ENCODE data around the gene TNNT3.
A peak's percentile ranks its signal among the peaks of the same experiment; 100 is the strongest.
"Not testable (repeated sequence)": the region's sequence is repeated elsewhere in the genome, so short reads cannot be mapped to it uniquely, and the experiment has no call there.

Gene TNNT3

DNA sequence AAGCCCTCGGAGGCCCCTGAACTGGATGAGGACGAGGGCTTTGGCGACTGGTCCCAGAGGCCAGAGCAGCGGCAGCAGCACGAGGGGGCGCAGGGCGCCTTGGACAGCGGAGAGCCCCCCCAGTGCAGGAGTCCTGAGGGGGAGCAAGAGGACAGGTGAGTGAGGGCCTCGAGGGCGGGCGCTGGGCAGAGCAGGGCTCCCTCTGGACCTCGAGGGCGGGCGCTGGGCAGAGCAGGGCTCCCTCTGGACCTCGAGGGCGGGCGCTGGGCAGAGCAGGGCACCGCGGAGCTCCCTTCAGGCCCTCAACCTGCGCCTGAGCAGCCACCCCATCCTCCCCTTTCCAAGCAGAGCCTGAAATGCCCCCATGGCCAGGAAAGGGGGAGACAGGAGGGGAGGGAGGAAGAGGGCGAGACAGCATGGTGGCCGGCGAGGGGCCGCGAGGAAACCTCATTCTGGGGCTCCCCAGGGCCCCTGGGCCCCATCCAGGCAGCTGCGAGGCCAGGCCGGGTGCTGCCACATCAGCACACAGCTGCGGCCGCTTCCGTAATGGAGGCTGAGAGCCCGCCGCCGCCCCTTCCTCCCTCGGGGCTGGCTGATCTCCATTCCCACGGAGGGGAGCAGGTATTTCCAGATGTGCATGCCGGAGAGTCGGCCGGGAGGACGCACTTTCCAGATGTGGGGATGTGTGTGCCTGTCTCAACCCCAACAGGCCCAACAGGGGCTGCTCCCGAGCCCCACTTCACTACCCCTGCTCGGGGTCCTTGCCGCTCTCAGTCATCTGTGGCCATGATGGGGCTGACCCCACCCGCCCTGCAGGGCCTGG, 37.9 kb upstream of the TNNT3 start:
- no peak for DNase-seq

DNA sequence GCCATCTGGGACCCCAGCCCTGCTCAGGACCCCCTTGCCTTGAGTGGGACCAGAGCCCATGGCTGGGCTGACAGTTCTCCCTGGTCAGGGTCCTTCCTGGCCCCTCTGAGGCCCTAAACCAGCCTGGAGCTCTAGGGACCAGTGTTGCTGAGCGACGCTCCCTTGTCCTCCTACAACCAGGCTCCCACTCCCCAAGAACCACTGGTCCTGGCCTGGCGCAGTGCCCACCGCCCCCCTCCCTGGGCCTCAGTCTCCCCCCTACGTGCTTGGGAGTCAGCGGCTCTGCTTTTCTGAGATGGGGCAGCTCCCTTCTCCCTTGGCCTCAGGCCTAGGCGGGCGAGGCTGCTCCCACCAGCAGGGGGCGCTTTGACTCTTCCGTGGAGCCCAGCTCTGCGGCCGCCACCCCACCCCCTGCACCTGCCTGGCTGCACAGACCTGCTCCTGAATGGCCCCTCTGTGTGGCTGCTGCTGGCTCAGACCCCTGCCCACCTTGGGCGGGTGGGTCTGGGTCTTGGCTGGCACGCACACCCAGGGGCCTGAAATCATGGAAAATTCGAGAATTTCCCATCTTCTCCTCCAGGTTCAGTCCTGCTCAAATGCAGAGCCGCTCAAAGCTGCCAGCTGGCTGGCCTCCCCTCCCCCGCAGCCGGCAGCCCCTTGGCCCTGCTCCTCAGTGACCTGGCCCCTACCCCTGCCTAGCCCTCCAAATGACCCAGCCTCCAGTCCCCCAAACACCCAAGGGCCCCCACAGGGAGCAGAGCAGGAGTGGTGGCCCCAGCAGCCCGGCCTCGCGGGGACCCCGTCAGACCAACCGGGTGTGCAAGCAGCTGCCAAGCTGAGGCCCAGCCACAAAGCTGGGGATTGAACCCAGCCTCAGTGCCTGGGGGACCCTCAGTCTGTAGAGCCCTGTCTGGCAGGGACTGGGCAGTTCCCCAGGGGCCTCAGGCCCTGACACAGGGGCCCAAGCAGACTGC, 37.0 kb upstream of the TNNT3 start:
- peak; percentile 80 for DNase-seq

DNA sequence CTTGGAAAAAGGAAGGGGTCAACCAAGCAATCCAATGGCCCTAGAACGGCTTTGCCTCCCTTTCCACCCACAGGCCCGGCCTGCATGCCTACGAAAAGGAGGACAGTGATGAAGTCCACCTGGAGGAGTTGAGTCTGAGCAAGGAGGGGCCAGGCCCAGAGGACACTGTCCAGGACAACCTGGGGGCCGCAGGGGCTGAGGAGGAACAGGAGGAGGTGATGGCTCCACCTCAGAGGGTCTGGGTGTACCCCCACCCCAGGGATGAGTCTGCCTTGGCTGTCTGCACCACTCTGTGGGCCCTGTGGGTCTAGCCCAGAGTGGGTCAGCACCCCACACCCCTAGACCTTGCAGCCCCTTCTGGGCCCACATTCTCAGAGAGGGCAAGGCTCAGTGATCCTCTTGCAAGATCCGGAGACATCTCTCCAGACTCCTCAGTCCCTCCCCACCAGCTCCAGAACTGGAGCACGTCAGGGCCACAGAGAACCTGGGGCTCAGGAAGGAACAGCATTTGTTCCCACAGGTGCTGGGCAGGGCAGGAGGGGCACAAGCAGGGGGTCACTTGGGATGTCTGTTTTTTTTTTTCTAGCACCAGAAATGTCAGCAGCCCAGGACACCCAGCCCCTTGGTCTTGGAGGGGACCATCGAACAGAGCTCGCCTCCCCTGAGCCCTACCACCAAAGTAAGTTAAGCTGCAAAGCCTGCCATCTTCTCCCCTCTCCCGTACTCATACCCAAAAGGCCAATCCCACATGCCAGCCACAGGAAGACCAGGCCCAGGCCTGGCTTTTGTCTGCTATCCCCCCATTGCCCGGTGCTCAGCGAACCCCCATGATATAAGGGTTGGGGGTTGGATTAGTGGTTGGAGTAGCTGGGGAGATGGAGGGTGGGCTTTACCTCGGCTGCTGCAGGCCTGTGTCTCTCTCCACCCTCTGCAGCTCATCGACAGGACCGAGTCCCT, 35.9 kb upstream of the TNNT3 start:
- DNase-seq, result no peak

DNA sequence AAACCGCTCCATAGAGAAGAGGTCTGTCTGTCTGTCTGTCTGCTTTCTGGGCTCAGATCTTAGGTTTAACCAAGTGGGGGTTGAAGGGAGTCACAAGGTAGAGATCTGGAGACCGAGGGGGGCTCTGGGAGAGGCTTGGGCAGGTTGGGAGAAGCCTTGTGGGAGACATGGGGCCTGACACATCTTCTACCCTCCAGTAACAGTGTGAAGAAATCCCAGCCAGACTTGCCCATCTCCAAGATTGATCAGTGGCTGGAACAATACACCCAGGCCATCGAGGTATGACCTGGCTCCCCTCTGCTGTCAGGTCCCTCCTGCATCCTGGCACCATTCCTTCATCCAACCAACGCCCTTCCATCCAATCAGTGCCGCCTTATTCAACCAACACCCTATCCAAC, 35.2 kb upstream of the TNNT3 start:
- DNase-seq, result no peak

DNA sequence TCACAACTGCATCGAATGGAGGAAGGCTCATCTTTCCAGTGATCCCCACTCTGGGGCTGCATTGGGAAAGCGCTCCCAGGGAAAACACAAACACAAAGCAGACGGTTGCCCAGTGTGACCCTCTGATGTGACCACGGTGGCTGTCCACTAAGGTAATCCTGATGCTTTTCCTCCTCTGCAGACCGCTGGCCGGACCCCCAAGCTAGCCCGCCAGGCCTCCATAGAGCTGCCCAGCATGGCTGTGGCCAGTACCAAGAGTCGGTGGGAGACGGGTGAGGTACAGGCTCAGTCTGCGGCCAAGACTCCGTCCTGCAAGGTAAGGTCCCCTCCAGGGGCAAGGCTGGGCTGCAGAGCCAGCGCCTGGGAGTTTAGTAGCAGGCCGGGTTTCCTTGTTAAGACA, 33.0 kb upstream of the TNNT3 start:
- DNase-seq, result not testable (repeated sequence)

DNA sequence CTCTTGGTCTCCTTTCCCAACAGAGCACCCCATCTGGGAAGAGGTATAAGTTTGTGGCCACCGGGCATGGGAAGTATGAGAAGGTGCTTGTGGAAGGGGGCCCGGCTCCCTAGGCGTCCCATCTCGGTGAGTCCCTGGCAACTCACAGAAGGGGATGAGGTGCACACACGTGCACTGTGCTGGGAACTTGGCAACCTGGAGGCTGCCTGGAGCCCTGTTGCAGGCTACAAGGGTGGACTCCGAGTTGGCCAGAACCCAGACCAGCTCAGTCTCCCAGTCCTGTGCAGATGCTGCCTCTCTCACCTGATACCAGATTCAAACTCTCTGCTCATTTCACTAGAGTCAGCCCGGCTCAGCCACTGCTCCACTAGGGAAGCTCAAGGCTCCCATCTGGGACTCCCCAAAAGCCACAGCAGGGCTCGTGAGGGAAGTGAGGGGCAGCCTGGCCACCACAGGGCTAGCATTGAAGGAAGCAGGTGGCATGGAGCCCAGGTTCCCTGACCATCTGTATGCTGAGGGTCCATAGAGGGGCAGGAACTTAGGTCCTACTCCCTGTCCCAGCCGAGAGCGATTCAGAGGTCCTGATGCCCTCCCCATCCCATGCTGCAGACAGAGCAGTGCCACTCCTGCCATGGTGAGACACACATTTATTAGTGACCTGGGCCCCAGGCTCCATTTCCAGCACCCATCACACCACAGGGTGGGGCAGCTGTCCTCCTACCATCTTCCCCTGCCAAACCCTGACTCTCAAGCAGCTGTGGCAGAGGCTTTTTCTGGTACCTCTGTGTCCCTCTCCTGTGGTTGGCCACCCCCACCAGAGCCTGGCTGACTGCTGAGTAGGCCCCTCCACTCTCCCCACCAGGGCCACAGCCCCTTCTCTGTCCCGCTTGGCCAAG, 31.8 kb upstream of the TNNT3 start:
- DNase-seq, result no peak

DNA sequence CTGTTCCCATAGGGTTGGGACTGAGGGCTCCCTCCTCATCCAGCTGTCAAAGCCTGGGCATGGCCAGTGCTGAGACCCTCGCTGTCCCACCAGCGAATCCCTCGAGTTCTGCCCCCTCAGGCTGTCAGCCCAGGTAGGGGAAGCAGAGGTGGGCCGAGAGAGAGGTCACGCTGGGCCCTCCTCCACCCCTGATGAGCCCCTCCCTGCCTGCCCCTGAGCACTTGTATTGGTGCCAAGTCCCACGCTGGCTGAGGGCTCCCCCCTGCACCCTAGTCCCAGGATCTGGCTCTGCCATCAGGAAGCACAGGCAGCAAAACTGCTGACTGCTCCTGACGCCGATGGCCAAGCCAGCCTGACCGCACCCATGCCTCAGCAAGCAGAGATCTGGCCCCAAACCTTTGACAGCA, 31.2 kb upstream of the TNNT3 start:
- no peak for DNase-seq

DNA sequence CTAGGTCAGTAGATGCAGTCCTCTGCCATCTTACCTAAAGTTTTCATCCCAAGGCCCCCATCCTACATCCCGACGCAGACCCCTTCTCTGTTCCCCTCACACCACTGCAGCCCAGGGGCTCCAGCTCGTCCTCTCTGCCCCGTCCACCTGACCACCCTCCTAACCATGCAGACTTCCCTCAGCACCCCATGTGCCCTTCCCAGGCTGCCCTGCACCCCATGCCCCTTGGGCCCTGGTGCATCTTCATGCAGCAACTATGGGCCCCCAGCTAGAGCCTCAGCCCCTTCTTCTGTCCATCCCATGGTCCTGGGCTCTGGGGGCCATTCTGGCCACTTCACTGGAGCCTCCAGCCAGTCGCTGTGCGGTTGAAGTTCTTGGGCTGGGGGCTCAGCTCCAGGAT, 30.7 kb upstream of the TNNT3 start:
- no peak for DNase-seq

DNA sequence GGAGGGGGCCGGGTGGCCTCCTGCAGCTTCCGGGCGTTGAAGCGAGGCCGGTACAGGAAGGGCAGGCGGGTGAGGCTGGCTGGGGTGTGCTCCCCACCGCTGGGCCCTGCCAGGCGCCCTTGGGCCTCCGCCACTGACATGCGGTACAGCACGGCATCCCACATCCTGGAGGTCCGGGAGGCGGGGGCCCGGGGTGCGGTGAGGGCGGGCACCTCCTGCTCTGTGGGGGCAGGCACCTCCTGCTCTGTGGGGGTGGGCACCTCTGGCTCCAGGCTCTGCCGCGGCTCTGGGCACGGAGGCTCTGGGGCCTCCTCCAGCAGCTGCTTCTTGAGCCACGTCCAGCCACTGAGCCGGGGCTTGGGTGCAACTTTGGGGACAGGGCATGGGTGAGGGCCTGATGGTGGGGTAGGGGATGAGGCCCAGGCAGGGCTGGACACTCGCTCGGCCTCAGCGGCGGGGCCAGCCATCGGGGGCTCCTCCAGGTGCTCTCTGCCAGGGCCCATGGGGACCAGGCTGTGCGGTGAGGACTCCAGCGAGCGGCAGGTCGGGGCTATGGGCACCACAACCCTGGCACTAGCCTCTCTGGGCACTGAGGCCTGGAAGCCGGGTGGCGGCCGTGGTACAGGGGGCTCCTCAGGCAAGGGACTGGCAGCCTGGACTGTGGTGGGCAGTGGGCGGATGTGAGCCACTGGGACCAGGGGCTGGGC, 30.1 kb upstream of the TNNT3 start:
- peak; percentile 67 for DNase-seq

DNA sequence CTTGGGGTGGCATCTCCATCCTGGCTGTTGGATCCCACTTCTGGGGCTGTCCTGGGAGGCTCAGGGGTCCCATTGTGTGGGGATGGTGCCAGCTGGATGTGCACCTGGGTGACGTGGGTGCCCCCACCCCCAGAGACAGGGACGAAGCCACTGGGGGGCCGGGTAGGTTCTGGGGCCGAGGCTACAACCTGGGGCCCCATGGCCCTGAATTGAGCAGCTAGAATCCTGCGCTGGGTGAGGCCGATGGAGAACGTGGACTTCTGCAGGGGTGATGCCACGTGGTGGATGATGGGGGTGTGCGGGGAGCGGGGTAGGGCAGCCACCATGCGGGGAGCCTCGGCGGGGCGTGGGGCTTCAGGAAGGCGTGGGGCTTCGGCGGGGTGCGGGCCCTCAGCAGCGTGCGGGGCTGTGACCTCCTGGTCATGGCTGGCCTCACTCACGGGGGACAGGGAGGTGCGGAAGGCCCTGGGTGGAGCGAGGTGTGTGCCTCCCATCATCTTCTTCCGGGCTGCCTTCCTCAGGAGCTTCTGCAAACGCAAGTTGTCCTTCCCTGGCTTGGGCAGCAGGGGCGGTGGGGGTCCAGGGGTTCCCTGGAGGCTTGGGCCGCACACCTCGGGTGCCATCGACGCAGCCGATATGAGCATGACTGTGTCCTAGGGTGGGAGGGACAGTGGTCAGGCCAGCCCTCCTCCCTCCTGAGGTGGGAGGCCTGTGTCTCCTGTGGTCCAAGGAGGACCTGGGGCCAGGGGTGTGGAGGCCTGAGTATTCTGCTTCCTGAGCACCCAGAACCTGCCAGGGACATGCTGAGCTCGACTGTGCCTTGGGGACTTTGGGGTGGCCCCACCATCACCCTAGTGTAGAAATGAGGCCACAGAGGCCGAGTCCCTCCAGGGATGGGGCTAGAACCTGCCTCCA, 29.3 kb upstream of the TNNT3 start:
- DNase-seq, result no peak

DNA sequence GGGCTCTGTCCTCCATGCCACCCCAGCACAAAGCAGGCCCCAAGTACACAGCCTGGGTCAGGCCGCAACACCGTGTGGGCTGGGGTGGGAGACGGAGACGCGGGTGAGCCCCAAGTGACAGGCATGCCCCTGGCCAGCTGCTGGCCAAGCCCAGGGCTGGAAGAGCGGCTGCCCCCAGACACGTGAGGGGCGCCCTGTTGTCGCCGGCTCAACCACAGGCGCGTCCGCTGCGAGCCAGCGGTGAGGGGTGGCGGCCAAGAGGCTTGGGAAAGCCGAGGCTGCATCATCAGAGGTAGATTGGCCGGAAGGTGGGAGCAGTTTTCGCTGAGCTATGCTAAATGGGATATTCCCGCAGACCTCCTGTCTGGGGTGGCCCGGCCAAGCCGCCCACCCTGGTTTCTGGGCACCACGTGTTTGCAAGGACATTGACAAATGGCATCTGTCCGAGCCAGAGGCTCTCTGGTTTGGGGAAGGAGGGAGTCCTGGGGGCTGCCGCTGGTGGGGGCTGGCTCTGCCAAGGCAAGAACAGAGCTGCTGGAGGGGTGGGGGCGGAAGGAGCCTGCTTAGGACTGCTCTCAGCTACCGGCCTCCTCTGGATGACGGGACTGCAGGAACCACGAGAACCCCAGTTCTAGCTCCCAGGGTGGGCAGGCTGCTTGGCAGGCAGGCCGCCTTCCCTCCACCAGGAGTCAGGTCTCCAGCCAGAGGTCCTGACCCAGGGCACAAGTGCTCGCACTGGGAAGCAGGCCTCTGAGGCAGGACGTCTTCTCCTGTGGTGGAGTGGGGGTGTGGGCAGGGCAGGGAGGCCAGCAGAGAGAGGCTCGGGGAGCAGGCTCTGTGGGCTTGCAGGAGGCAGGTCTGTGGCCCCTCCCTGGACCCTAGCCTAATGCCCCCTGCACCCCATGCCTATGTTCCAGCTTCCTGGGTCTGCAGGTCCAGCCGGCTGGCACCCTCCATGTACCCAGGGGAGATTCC, 28.4 kb upstream of the TNNT3 start:
- no peak for DNase-seq

DNA sequence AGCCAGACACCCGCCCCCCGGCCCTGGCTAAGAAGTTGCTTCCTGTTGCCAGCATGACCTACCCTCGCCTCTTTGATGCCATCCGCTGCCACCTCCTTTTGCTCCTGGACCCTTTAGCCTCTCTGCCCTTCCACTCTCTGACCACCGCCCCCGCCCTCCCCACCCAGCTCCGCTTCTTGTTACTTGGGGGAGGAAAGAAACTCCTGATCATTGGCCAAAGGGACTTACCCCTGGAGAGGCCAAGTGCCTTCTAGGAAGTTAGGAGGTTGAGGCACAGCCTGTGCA, 27.7 kb upstream of the TNNT3 start, which contains the start of gene PRR33:
Gene PRR33 (minus strand): TSS at position 65 of the 285 bp plus-strand sequence. CDS start 1,311 bp downstream, outside the sequence.
- no peak for DNase-seq

DNA sequence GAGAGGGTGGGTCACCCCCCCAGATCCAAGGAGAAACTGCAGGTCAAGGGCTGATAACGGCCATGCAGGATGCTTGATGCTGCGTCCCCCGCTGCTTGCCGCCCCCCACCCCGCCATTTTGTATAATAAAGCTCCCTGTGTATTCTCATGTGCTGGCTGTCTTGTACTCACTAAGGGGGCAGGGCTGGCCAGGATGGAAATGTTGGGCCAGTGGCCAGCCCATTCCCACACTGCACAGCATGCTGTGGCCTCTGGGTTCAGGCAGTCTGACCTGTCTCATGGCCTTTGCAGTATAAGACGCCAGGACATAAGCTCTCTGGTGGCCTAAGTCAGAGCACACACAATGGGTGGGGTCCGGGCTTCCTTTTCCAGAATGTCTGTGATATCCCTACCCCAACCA, 27.4 kb upstream of the TNNT3 start:
- DNase-seq, result no peak

DNA sequence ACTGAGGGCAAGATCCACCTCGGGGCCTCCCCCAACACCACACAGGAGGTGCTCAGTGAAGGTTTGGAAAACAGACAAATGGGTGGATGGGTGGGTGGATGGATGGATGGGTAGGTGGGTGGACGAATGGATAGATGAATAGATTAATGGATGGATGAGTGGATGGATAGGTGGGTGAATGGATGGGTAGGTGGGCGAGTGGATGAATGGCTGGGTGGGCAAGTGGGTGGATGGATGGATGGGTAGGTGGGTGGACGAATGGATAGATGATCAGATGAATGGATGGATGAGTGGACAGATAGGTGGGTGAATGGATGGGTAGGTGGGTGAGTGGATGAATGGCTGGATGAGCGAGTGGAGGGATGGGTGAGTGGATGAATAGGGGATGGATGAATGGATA, 26.9 kb upstream of the TNNT3 start:
- DNase-seq, result no peak

DNA sequence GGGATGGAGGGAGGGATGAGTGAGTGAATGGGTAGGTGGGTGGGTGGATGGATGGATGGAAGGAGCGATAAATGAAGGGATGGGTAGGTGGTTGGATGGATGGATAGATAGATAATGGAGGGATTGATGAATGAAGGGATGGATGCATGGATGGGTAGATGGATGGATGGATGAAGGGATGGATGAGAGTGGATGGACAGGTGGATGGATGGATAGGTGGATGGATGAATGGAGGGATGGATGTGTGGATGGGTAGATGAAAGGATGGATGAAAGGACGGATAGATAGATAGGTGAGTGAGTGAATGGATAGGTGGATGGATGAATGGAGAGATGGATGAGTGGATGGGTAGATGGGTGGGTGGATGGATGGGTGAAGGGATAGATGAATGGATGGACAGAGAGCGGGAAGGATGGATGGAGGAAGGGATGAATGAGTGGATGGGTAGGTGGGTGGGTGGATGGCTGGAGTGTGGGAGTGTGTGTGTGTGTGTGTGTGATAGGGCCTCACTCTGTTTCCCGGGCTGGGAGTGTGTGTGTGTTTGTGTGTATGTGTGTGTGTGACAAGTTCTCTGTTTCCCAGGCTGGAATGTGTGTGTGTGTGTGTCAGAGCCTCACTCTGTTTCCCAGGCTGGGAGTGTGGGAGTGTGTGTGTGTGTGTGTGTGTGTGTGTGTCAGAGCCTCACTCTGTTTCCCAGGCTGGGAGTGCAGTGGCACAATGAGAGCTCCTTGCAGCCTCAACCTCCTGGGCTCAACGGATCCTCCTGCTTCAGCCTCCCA, 25.7 kb upstream of the TNNT3 start:
- DNase-seq, result no peak

DNA sequence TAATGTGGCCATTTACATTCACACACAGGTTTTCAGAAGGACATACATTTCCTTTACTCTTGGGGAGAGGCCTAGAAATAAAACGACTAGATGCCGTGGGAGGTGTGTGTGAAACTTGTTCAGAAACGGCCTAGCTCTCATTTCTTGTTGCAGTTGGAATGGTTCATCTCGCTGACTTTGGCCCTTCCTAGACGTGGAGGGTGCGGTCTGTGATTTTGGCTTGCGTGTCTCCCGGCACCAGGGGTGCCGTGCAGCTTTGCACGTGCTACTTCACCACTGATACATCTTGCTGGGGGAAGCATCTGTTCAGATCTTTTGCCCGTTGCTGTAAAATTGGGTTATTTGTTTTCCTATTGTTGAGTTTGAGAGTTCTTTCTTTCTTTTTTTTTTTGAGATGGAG, 24.7 kb upstream of the TNNT3 start:
- DNase-seq, result no peak

DNA sequence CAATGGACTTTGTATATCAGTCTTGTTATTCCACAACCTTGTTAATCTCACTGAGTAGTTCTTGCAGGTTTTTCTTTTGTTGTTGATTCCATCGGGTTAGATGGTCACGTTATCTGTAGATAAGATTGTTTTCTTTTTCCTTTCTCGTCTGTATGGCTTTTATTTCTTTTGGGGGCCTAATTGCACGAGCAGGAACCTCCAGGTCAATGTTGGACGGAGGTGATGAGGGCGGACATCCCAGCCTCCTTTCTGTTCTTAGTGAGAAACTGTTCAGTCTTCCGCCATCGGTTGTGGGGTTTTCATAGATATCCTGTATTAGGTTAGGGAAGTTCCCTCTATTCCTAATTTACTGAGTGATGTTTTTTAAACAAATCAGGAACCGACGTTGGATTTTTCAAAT, 23.0 kb upstream of the TNNT3 start:
- DNase-seq, result no peak

DNA sequence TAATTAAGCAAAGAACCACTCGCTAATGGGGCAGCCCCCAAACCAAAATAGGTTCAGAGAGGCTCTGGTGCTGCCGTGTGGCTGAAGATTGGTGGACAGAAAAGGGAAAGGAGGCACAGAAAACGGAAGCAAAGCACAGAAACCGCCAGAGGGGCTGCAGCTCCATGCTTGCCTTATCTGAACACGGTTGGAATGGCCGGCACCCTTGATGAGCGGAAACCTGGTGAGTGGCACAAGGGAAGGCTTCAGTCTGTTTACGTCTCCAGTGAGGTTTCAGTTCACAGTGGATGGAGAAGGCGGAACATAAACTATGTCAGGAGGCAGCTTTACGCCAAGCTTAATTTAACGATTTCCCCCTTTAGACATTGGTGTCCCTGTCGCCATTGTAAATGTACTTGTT, 22.6 kb upstream of the TNNT3 start:
- DNase-seq, result no peak

All from activated CD4-positive, alpha-beta T cell treated with anti-CD3 and anti-CD28 coated beads, Interleukin-2, amount 50 U/mL, for 1 hour (primary cell).